Activated naive CD8-positive, alpha-beta T cell treated with anti-CD3 and anti-CD28 coated beads, Interleukin-2, amount 50 U/mL, for 24 hours (primary cell): ENCODE data around the gene ALDH3B2.
"Not testable (repeated sequence)": the region's sequence is repeated elsewhere in the genome, so short reads cannot be mapped to it uniquely, and the experiment has no call there.

Source experiments
- ATAC-seq: fragments of 150-1000 bp; cut with Tn5 transposase; one replicate; pipeline ENCODE4 v1.10.0; 2021
- DNase-seq: peaks from one replicate; pipeline ENCODE4 v3.0.0; 2021
- H3K27ac Mint-ChIP-seq: one replicate; pipeline ENCODE4 v1.8.0; 2021; ENCODE audit warnings: mild to moderate bottlenecking, mixed read lengths
- H3K27me3 Mint-ChIP-seq: one replicate; pipeline ENCODE4 v1.8.0; 2021; ENCODE audit warnings: mixed read lengths
- H3K36me3 Mint-ChIP-seq: one replicate; pipeline ENCODE4 v1.8.0; 2021; ENCODE audit warnings: low read depth, mixed read lengths
- H3K4me1 Mint-ChIP-seq: one replicate; pipeline ENCODE4 v1.8.0; 2021; ENCODE audit warnings: mixed read lengths
- H3K4me3 Mint-ChIP-seq: one replicate; pipeline ENCODE4 v1.8.0; 2021; ENCODE audit warnings: mild to moderate bottlenecking, moderate library complexity, mixed read lengths
- H3K9me3 Mint-ChIP-seq: one replicate; pipeline ENCODE4 v1.8.0; 2021; ENCODE audit warnings: mixed read lengths

ALDH3B2 gene

GRCh38 chr11:67626970-67627369 lies 47.5 kb downstream of the ALDH3B2 start:
- H3K27ac Mint-ChIP-seq, result no peak overlapping the region
- ATAC-seq (no peak), DNase-seq (no peak)
- peaks cover 5% of the 10 kb centered on the region for H3K4me1 Mint-ChIP-seq
- H3K27me3 Mint-ChIP-seq, result no peaks in the 10 kb centered on the region
- no peaks in the 10 kb centered on the region for H3K9me3 Mint-ChIP-seq
- peaks cover 5% of the 10 kb centered on the region for H3K36me3 Mint-ChIP-seq
- no peak overlapping the region for H3K4me3 Mint-ChIP-seq

- DNase-seq, H3K4me3 Mint-ChIP-seq, H3K27me3 Mint-ChIP-seq, H3K27ac Mint-ChIP-seq, ATAC-seq, H3K4me1 Mint-ChIP-seq, H3K36me3 Mint-ChIP-seq, H3K9me3 Mint-ChIP-seq: not testable (repeated sequence)
These were observed 48.1 kb downstream of the ALDH3B2 start for GRCh38 chr11:67626131-67626833.

- not testable (repeated sequence) for DNase-seq, H3K9me3 Mint-ChIP-seq, H3K27me3 Mint-ChIP-seq, H3K36me3 Mint-ChIP-seq, ATAC-seq, H3K27ac Mint-ChIP-seq, H3K4me1 Mint-ChIP-seq, H3K4me3 Mint-ChIP-seq
These were observed 50.6 kb downstream of the ALDH3B2 start for GRCh38 chr11:67623795-67624194.

GRCh38 chr11:67622905-67623304 lies 51.5 kb downstream of the ALDH3B2 start:
- H3K4me1 Mint-ChIP-seq, H3K27ac Mint-ChIP-seq: not testable (repeated sequence)

GRCh38 chr11:67621928-67622327 lies 52.5 kb downstream of the ALDH3B2 start:
- not testable (repeated sequence) for ATAC-seq, H3K27ac Mint-ChIP-seq, DNase-seq, H3K36me3 Mint-ChIP-seq, H3K4me3 Mint-ChIP-seq, H3K27me3 Mint-ChIP-seq, H3K9me3 Mint-ChIP-seq, H3K4me1 Mint-ChIP-seq

More at GRCh38 chr11:67622905-67623304, 51.5 kb downstream of the ALDH3B2 start:
- not testable (repeated sequence) for H3K4me3 Mint-ChIP-seq, DNase-seq, ATAC-seq, H3K27me3 Mint-ChIP-seq, H3K36me3 Mint-ChIP-seq, H3K9me3 Mint-ChIP-seq

- H3K27ac Mint-ChIP-seq, ATAC-seq, DNase-seq, H3K4me1 Mint-ChIP-seq, H3K9me3 Mint-ChIP-seq, H3K36me3 Mint-ChIP-seq, H3K27me3 Mint-ChIP-seq, H3K4me3 Mint-ChIP-seq: not testable (repeated sequence)
These were observed 53.8 kb downstream of the ALDH3B2 start for GRCh38 chr11:67620621-67621020.

- not testable (repeated sequence) for ATAC-seq, H3K27ac Mint-ChIP-seq, H3K4me3 Mint-ChIP-seq, DNase-seq, H3K36me3 Mint-ChIP-seq, H3K9me3 Mint-ChIP-seq, H3K27me3 Mint-ChIP-seq
- peaks cover 14% of the 10 kb centered on the region for H3K4me1 Mint-ChIP-seq
These were observed 54.5 kb downstream of the ALDH3B2 start for GRCh38 chr11:67619683-67620618.

GRCh38 chr11:67618901-67619659 lies 55.3 kb downstream of the ALDH3B2 start:
- not testable (repeated sequence) for DNase-seq, H3K4me3 Mint-ChIP-seq, H3K36me3 Mint-ChIP-seq, H3K27ac Mint-ChIP-seq, ATAC-seq, H3K27me3 Mint-ChIP-seq, H3K9me3 Mint-ChIP-seq
- peaks cover 23% of the 10 kb centered on the region for H3K4me1 Mint-ChIP-seq

GRCh38 chr11:67617243-67617953 lies 57.0 kb downstream of the ALDH3B2 start:
- peaks cover 9% of the 10 kb centered on the region for H3K36me3 Mint-ChIP-seq
- H3K9me3 Mint-ChIP-seq, result no peaks in the 10 kb centered on the region
- DNase-seq (no peak), ATAC-seq (no peak)
- H3K4me1 Mint-ChIP-seq, result peaks cover 37% of the 10 kb centered on the region
- peaks cover 1% of the 10 kb centered on the region for H3K27me3 Mint-ChIP-seq
- peak overlapping the region; percentile 4 for H3K4me3 Mint-ChIP-seq
- peak overlapping the region; percentile 56 for H3K27ac Mint-ChIP-seq

GRCh38 chr11:67616431-67617242 lies 57.8 kb downstream of the ALDH3B2 start:
- Mint-ChIP-seq H3K36me3 (peaks cover 12% of the 10 kb centered on the region), H3K27me3 (peaks cover 1% of the 10 kb centered on the region), H3K4me3 (peak overlapping the region; percentile 60), H3K9me3 (no peaks in the 10 kb centered on the region), H3K27ac (peak overlapping the region; percentile 56), H3K4me1 (peaks cover 37% of the 10 kb centered on the region)
- DNase-seq (no peak), ATAC-seq (no peak)

- H3K27ac Mint-ChIP-seq, result peak overlapping the region; percentile 56
- H3K4me3 Mint-ChIP-seq, result peak overlapping the region; percentile 60
- peaks cover 37% of the 10 kb centered on the region for H3K4me1 Mint-ChIP-seq
- H3K36me3 Mint-ChIP-seq, result peaks cover 12% of the 10 kb centered on the region
- peaks cover 1% of the 10 kb centered on the region for H3K27me3 Mint-ChIP-seq
- H3K9me3 Mint-ChIP-seq, result no peaks in the 10 kb centered on the region
- ATAC-seq (no peak), DNase-seq (no peak)
These were observed 58.5 kb downstream of the ALDH3B2 start for GRCh38 chr11:67615728-67616430.

GRCh38 chr11:67614730-67615714 lies 59.4 kb downstream of the ALDH3B2 start:
- H3K27me3 Mint-ChIP-seq, result peaks cover 1% of the 10 kb centered on the region
- H3K27ac Mint-ChIP-seq, result peak overlapping the region; percentile 91
- H3K4me3 Mint-ChIP-seq, result peak overlapping the region; percentile 76
- ATAC-seq, result peak; percentile 49
- DNase-seq, result peak; percentile 86
- H3K4me1 Mint-ChIP-seq, result peaks cover 37% of the 10 kb centered on the region
- H3K36me3 Mint-ChIP-seq, result peaks cover 16% of the 10 kb centered on the region
- no peaks in the 10 kb centered on the region for H3K9me3 Mint-ChIP-seq
